Gastrocnemius medialis (tissue), 4 donors: ENCODE data around the gene DIRAS2. TPM values are rescaled to one million over a fixed set of nuclear protein-coding genes. Genes with fewer than 3 reads are reported as not detected.
"Not testable (repeated sequence)": the region's sequence is repeated elsewhere in the genome, so short reads cannot be mapped to it uniquely, and the experiment has no call there.

Experiments used
- ATAC-seq, 2 donors: fragments of 150-250 bp; one replicate each; pipeline ENCODE4 v1.9.1; 2016
- DNase-seq, 2 donors: peaks; one replicate each; pipeline ENCODE4 v3.0.0-alpha.2; 2019
- H3K27ac ChIP-seq, 4 donors: fragments of 200-600 bp; sonication (generic); 1 replicate in 1 of 4; 2 replicates in 3 of 4; pipeline ENCODE4 v1.5.1; 2016 to 2018; ENCODE audit warnings: mild to moderate bottlenecking in 2 of 4, moderate library complexity in 1 of 4
- H3K27me3 ChIP-seq, 3 donors: fragments of 200-600 bp; sonication (generic) in 2 of 3; 1 replicate in 1 of 3; 2 replicates in 2 of 3; pipeline versions ENCODE4 v1.5.1 to v1.6.0; 2016 to 2019; ENCODE audit warnings: mild to moderate bottlenecking in 1 of 3, moderate library complexity in 1 of 3
- H3K36me3 ChIP-seq, 2 donors: fragments of 200-600 bp; sonication (generic) in 1 of 2; one replicate each; pipeline ENCODE4 v1.5.1; 2017 to 2018
- H3K4me1 ChIP-seq, 2 donors: fragments of 200-600 bp; sonication (generic) in 1 of 2; one replicate each; pipeline ENCODE4 v1.5.1; 2016 to 2017; ENCODE audit warnings: mild to moderate bottlenecking in 2 of 2
- H3K4me3 ChIP-seq, 4 donors: fragments of 200-600 bp; sonication (generic) in 3 of 4; 1 replicate in 1 of 4; 2 replicates in 3 of 4; pipeline ENCODE4 v1.5.1; 2016 to 2019; ENCODE audit warnings: mild to moderate bottlenecking in 2 of 4
- H3K9me3 ChIP-seq, 3 donors: fragments of 200-600 bp; sonication (generic) in 2 of 3; 1 replicate in 1 of 3; 2 replicates in 2 of 3; pipeline ENCODE4 v1.5.1; 2016 to 2019
- POLR2A ChIP-seq, 2 donors: fragments of 450-650 bp; IDR thresholded peaks; one replicate each; pipeline ENCODE4 v1.6.1; 2017; ENCODE audit warnings: antibody characterized with exemption in 2 of 2, mild to moderate bottlenecking in 2 of 2, moderate library complexity in 2 of 2
- in situ Hi-C, 4 donors: fragments of 200-750 bp; cut with MboI; loops; one replicate each; pipeline versions ENCODE4 v1.15.0 to v1.8.0; 2017; ENCODE audit warnings: low sequenced_read_pairs in 4 of 4
- intact Hi-C: fragments of 100-400 bp; cut with DNase I; formaldehyde crosslinking; loops from one replicate; pipeline ENCODE4 v1.15.1; 2023; ENCODE audit warnings: low total_unique reads
- total RNA-seq, 4 donors: library from RNA; depleted of rRNA; stranded (reverse); fragments of >200 nt; gene quantifications; one replicate each; pipeline versions ENCODE4 v1.1.0 to v1.2.3, GENCODE V29; 2016
- TF ChIP-seq, protein P1 (sequence below), 5 experiments: fragments of 450-650 bp in 3 of 5; fragments of 200-600 bp in 2 of 5; sonication (generic) in 2 of 5; IDR thresholded peaks in 4 of 5; conservative IDR thresholded peaks in 1 of 5; 1 replicate in 4 of 5; 2 replicates in 1 of 5; pipeline ENCODE4 v1.5.1; 2016 to 2019; ENCODE audit warnings: antibody characterized with exemption in 5 of 5, mild to moderate bottlenecking in 3 of 5, moderate library complexity in 3 of 5

DIRAS2 gene
- total RNA-seq, 4 donors from 2014 or later = not detected

DNA sequence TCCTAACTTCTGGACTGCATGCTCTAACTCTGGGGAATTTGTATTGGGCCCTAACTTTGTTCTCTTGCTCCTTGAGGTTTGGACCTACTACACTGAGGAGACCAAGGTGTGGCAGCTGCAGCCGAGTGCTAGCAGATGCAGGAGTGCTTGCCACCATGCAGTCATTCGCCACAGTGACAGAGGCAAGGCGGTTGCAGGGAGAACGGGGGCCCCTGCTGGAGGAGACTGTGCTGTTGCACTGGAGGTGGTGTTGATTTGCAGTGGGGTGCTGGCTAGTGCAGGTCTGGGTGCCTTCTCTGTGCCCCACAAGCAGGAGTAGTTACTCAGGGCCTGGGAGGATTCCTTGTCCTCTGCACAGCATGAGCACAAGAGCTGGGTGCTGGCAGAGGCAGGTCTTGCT is 22.4 kb upstream of the DIRAS2 start:
- TF ChIP-seq, protein P1, sequence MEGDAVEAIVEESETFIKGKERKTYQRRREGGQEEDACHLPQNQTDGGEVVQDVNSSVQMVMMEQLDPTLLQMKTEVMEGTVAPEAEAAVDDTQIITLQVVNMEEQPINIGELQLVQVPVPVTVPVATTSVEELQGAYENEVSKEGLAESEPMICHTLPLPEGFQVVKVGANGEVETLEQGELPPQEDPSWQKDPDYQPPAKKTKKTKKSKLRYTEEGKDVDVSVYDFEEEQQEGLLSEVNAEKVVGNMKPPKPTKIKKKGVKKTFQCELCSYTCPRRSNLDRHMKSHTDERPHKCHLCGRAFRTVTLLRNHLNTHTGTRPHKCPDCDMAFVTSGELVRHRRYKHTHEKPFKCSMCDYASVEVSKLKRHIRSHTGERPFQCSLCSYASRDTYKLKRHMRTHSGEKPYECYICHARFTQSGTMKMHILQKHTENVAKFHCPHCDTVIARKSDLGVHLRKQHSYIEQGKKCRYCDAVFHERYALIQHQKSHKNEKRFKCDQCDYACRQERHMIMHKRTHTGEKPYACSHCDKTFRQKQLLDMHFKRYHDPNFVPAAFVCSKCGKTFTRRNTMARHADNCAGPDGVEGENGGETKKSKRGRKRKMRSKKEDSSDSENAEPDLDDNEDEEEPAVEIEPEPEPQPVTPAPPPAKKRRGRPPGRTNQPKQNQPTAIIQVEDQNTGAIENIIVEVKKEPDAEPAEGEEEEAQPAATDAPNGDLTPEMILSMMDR (IDR thresholded peaks at IDR 0.05 in 4 of 5, conservative IDR thresholded peaks at IDR 0.05 in 1 of 5) = no peak
- TF ChIP-seq POLR2A (IDR thresholded peaks at IDR 0.05) = no peak
- ATAC-seq (no peak), DNase-seq (no peak)
- no peaks in the 10 kb centered on the region for H3K36me3 ChIP-seq
- H3K4me1 ChIP-seq = no peaks in the 10 kb centered on the region
- peaks cover 0 to 2% (median 0%) of the 10 kb centered on the region in 3 donors for H3K27me3 ChIP-seq
- no peaks in the 10 kb centered on the region for H3K9me3 ChIP-seq
- H3K4me3 ChIP-seq = no peak overlapping the region
- in situ Hi-C loops = no loop called here
- H3K27ac ChIP-seq = no peak overlapping the region
- intact Hi-C loops = no loop called here

DNA sequence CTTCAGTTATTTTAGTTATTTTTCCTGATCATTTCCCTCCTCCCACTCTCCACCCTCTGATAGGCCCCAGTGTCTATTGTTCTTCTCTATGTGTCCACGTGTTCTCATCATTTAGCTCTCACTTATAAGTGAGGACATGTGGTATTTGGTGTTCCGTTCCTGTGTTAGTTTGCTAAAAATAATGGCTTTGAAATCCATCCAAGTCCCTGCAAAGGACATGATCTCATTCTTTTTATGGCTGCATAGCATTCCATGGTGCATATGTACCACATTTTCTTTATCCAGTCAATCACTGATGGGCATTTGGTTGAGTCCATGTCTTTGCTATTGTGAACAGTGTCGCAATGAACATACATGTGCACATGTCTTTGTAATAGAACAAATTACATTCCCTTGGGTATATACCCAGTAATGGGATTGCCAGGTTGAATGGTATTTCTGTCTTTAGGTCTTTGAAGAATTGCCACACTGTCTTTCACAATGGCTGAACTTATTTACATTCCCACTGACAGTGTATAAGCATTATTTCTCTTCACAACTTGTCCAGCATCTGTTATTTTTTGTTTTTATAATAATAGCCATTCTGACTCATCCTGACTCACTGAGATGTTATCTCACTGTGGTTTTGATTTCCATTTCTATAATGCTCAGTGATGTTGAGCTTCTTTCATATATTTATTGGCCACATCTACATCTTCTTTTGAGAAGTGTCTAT is 17.2 kb upstream of the DIRAS2 start:
- ATAC-seq (no peak), DNase-seq (no peak)
- no peak for TF ChIP-seq POLR2A (IDR thresholded peaks at IDR 0.05)
- in situ Hi-C loops = no loop called here
- no peaks in the 10 kb centered on the region for H3K36me3 ChIP-seq
- H3K4me1 ChIP-seq = no peaks in the 10 kb centered on the region
- no peaks in the 10 kb centered on the region for H3K9me3 ChIP-seq
- no peak overlapping the region for H3K27ac ChIP-seq
- H3K4me3 ChIP-seq = no peak overlapping the region
- H3K27me3 ChIP-seq = peaks cover 0 to 2% (median 0%) of the 10 kb centered on the region in 3 donors
- intact Hi-C loops = no loop called here

DNA sequence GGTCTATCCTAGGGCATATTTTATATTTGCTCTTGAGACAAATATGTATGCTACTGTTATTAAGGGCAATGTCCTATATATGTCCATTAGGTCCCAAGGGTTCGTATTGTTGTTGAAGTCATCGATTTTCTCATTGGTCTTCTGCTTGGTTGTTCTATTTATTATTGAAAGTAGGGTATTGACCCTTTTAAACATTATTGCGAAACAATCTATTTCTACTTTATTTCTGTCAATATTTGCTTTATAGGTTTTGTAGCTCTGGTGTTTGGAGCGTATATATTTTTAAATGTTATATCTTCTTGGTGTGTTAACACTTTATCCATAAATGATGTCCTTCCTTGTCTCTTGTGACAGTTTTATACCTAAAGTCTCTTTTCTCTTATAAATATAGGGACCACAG is 16.2 kb upstream of the DIRAS2 start:
- H3K27me3 ChIP-seq = peaks cover 0 to 2% (median 0%) of the 10 kb centered on the region in 3 donors
- TF ChIP-seq, protein P1 (IDR thresholded peaks at IDR 0.05 in 4 of 5, conservative IDR thresholded peaks at IDR 0.05 in 1 of 5) = no peak
- TF ChIP-seq POLR2A (IDR thresholded peaks at IDR 0.05) = no peak
- no peak for DNase-seq
- H3K36me3 ChIP-seq = no peaks in the 10 kb centered on the region
- intact Hi-C loops = no loop called here
- no peak for ATAC-seq
- no peak overlapping the region for H3K27ac ChIP-seq
- H3K4me1 ChIP-seq = no peaks in the 10 kb centered on the region
- no peaks in the 10 kb centered on the region for H3K9me3 ChIP-seq
- no peak overlapping the region for H3K4me3 ChIP-seq
- in situ Hi-C loops = no loop called here

DNA sequence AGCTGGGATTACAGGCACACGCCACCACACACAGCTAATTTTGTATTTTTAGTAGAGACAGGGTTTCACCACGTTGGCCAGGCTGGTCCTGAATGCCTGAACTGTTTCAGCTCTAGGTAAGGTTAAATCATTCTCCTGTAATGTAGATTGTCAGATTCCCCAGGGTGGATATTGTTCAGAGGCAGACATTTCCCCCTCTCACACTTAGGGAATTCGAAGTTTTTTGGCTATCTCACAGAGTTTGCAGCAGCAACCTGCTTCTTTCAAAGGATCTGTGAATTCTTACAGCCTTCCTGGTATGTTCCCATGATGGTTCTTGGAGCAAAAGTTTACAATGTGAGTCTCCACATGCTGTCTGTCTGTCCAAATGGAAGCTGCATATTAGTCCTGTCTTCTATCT is 15.6 kb upstream of the DIRAS2 start:
- in situ Hi-C loops = no loop called here
- H3K4me3 ChIP-seq = no peak overlapping the region
- DNase-seq (no peak), ATAC-seq (no peak)
- intact Hi-C loops = no loop called here
- no peaks in the 10 kb centered on the region for H3K27me3 ChIP-seq
- no peaks in the 10 kb centered on the region for H3K4me1 ChIP-seq
- H3K36me3 ChIP-seq = no peaks in the 10 kb centered on the region
- TF ChIP-seq, protein P1 (IDR thresholded peaks at IDR 0.05 in 4 of 5, conservative IDR thresholded peaks at IDR 0.05 in 1 of 5) = no peak
- H3K27ac ChIP-seq = no peak overlapping the region
- H3K9me3 ChIP-seq = no peaks in the 10 kb centered on the region

DNA sequence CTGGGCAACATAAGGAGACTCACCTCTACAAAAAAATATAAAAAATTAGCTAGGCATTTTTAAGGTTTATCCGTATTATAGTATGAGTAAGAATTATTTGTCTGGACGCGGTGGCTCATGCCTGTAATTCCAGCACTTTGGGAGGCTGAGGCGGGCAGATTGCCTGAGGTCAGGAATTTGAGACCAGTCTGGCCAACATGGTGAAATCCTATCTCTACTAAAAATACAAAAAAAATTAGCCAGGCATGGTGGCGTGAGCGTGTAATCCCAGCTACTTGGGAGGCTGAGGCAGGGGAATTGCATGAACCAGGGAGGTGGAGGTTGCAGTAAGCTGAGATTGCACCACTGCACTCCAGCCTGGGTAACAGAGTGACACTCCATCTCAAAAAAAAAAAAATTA is 14.3 kb upstream of the DIRAS2 start:
- in situ Hi-C loops, intact Hi-C loops: not testable (repeated sequence)

DNA sequence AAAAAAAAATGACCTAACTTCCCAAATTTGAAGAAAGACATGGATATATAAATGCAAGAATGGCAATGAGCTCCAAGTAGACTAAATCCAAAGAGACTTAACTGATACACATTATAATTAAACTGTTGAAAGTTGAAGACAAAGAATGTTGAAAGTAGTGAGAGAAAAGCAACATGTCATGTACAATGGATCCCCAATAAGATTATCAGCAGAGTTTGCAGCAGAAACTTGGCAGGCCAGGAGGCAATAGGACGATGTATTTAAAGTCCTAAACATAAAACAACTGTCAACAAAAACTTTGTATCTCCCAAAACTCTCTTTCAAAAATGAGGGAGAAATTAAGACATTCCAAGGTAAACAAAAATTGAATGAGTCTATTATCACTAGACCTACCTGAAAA is 8.6 kb upstream of the DIRAS2 start:
- ATAC-seq = no peak
- TF ChIP-seq POLR2A (IDR thresholded peaks at IDR 0.05) = no peak
- TF ChIP-seq, protein P1 (IDR thresholded peaks at IDR 0.05 in 4 of 5, conservative IDR thresholded peaks at IDR 0.05 in 1 of 5) = no peak
- in situ Hi-C loops = no loop called here

More for the DNA sequence above, 14.3 kb upstream of the DIRAS2 start:
- not testable (repeated sequence) for H3K4me1 ChIP-seq, ATAC-seq, H3K27ac ChIP-seq, H3K9me3 ChIP-seq, DNase-seq, H3K36me3 ChIP-seq, H3K4me3 ChIP-seq, H3K27me3 ChIP-seq

More for the DNA sequence above, 8.6 kb upstream of the DIRAS2 start:
- no peak overlapping the region for H3K4me3 ChIP-seq
- peaks cover 0 to 6% (median 0%) of the 10 kb centered on the region in 3 donors for H3K27me3 ChIP-seq
- H3K27ac ChIP-seq = no peak overlapping the region
- peaks cover 0 to 18% (median 0%) of the 10 kb centered on the region in 3 donors for H3K9me3 ChIP-seq
- no peaks in the 10 kb centered on the region for H3K4me1 ChIP-seq
- H3K36me3 ChIP-seq = no peaks in the 10 kb centered on the region
- no peak for DNase-seq
- intact Hi-C loops = no loop called here
